ENCODE data around the gene ZNF625. TPM values are rescaled to one million over a fixed set of nuclear protein-coding genes. Genes with fewer than 3 reads are reported as not detected.

Gene ZNF625
- total RNA-seq, 2 donors from 2014 or later: 2.0 to 4.6 TPM

DNA sequence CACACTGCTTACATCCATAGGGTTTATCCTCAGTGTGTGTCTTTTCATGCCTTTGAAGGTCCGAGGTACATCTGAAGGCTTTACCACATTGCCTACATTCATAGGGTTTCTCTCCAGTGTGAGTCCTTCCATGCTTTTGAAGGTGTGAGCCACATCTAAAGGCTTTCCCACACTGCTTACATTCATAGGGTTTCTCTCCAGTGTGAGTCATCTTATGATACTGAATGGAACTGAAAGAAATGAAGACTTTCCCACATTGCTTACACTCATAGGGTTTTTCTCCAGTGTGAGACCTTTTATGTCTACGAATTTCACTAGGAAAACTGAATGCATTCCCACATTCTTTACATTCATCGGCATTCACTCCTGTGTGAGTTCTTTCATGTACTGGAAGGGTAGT, 23.5 kb downstream of the ZNF625 start:
- Histone ChIP-seq H3K4me1 (no peaks in the 10 kb centered on the region), H3K36me3 (peaks cover 28% of the 10 kb centered on the region), H3K9me3 (peaks cover 16% of the 10 kb centered on the region), H3K4me3 (no peak overlapping the region), H3K9ac (ENCODE audit: low read depth in 2 of 2, low read length in 2 of 2) (no peak overlapping the region), H3K27me3 (no peaks in the 10 kb centered on the region), H3K27ac (no peak overlapping the region)
- intact Hi-C loops (cut with DNase I): no loop called here
- DNase-seq: no peak
- TF ChIP-seq, protein P1, sequence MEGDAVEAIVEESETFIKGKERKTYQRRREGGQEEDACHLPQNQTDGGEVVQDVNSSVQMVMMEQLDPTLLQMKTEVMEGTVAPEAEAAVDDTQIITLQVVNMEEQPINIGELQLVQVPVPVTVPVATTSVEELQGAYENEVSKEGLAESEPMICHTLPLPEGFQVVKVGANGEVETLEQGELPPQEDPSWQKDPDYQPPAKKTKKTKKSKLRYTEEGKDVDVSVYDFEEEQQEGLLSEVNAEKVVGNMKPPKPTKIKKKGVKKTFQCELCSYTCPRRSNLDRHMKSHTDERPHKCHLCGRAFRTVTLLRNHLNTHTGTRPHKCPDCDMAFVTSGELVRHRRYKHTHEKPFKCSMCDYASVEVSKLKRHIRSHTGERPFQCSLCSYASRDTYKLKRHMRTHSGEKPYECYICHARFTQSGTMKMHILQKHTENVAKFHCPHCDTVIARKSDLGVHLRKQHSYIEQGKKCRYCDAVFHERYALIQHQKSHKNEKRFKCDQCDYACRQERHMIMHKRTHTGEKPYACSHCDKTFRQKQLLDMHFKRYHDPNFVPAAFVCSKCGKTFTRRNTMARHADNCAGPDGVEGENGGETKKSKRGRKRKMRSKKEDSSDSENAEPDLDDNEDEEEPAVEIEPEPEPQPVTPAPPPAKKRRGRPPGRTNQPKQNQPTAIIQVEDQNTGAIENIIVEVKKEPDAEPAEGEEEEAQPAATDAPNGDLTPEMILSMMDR (IDR thresholded peaks at IDR 0.05): no peak

DNA sequence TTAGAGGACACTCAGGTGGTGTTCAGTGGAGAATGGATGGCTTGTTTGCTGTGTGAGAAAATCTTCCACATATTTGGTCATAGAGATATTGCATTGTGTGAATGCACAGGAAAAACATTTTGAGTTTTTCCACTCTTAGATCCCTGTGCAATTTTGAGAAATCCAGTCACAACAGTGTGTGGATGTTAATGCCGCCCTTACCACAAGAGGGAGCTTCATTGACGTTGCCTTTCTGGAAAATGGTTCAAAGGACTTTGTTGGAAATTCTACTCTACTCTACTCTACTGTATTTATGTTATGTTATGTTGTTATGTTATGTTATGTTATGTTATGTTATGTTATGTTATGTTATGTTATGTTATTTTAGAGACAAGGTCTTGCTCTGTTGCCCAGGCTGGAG, 29.8 kb downstream of the ZNF625 start:
- Histone ChIP-seq H3K9ac (ENCODE audit: low read depth in 2 of 2, low read length in 2 of 2) (no peak overlapping the region), H3K4me1 (no peaks in the 10 kb centered on the region), H3K27me3 (no peaks in the 10 kb centered on the region), H3K27ac (no peak overlapping the region), H3K4me3 (no peak overlapping the region), H3K36me3 (no peaks in the 10 kb centered on the region), H3K9me3 (no peaks in the 10 kb centered on the region)
- TF ChIP-seq, protein P1 (IDR thresholded peaks at IDR 0.05): peak; percentile 20
- intact Hi-C loops (cut with DNase I): no loop called here
- DNase-seq: peak; percentile 26

DNA sequence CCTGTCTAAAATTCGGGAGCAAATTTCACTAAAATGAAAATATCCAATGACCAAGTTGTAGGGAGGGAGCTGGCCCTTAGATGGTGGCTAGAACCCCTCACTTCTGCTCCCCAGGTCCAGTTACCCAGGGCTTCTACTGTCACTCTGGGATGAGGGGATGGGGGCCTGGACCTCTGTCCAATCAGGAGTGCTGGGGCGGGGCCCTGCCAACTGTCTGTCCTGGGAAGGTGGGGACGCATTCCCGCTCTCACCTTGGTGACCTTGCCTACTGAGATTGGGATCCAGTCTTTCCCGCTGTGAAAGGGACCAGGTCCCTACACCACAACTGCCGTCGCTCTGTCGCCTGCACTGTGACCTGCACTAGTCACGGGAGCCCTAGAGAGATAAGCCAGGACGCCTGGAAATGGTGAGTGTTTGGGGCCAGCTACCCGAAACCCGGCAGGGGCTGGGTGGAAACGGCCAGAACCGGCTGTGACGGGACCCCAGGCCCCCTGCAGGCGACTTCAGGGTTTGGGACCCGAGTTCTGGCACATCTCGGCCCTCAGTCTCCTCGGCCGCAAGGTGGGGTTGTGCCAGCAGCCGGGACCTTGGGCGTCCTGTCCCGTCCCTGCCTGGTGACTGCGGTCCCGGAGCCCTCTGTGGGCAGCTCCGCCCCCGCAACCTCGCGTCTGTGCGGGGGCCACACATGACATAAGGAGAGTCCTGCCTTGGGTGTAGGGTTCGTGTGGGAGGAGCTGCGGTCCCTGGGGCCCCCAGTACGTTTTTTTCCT, 39.1 kb downstream of the ZNF625 start:
- H3K4me1 ChIP-seq: no peaks in the 10 kb centered on the region
- DNase-seq: no peak
- no peak overlapping the region for H3K27ac ChIP-seq
- H3K36me3 ChIP-seq: no peaks in the 10 kb centered on the region
- H3K4me3 ChIP-seq: no peak overlapping the region
- no peak overlapping the region for H3K9ac ChIP-seq (ENCODE audit: low read depth in 2 of 2, low read length in 2 of 2)
- intact Hi-C loops (cut with DNase I): no loop called here
- no peaks in the 10 kb centered on the region for H3K27me3 ChIP-seq
- TF ChIP-seq, protein P1 (IDR thresholded peaks at IDR 0.05): no peak
- no peaks in the 10 kb centered on the region for H3K9me3 ChIP-seq

DNA sequence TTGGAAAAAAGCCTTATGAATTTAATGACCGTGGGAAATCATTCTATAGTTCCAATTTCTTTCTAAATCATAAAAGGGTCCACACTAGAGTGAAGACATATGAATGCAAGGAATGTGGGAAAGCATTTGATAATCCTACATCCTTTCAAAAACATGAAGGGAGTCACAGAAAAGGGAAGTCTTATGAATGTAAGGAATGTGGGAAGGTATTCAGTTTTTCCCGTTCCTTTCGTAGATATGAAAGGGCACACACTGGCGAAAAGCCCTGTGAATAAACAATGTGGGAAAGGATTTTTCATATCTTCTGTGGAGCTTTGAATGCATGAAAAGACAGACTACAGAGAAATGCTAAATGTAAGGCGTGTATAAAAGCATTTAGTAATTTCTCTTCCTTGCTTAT, 43.4 kb downstream of the ZNF625 start:
- no peak for DNase-seq
- H3K4me1 ChIP-seq: no peaks in the 10 kb centered on the region
- intact Hi-C loops (cut with DNase I): no loop called here
- no peak overlapping the region for H3K9ac ChIP-seq (ENCODE audit: low read depth in 2 of 2, low read length in 2 of 2)
- no peak overlapping the region for H3K4me3 ChIP-seq
- H3K27ac ChIP-seq: no peak overlapping the region
- no peaks in the 10 kb centered on the region for H3K36me3 ChIP-seq
- H3K27me3 ChIP-seq: no peaks in the 10 kb centered on the region
- TF ChIP-seq, protein P1 (IDR thresholded peaks at IDR 0.05): no peak
- H3K9me3 ChIP-seq: no peaks in the 10 kb centered on the region

DNA sequence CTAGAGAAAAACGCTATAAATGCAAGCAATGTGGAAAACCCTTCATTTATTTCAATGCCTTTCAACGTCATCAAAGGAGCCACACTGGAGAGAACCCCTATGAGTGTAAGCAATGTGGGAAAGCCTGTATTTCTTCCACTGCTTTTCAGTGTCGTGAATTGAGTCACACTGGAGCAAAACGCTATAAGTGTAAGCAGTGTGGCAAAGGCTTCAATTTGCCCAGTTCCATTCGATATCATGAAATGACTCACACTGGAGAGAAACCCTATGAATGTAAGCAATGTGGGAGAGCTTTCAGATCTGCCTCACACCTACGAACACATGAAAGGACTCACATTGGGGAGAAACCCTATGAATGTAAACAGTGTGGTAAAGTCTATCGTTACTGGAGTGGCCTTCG, 43.8 kb downstream of the ZNF625 start:
- H3K4me3 ChIP-seq: no peak overlapping the region
- H3K4me1 ChIP-seq: no peaks in the 10 kb centered on the region
- H3K36me3 ChIP-seq: no peaks in the 10 kb centered on the region
- no peak overlapping the region for H3K27ac ChIP-seq
- TF ChIP-seq, protein P1 (IDR thresholded peaks at IDR 0.05): no peak
- no peak for DNase-seq
- no peaks in the 10 kb centered on the region for H3K27me3 ChIP-seq
- intact Hi-C loops (cut with DNase I): no loop called here
- H3K9me3 ChIP-seq: no peaks in the 10 kb centered on the region
- no peak overlapping the region for H3K9ac ChIP-seq (ENCODE audit: low read depth in 2 of 2, low read length in 2 of 2)
